IPS-11a (cell line): ENCODE measurements around the gene LSAMP.

Experiments used
- H3K4me3 ChIP-seq: one replicate; pipeline ENCODE4 v1.5.1; 2013; ENCODE audit warnings: low read depth, low read length, control low read depth

The LSAMP gene

GRCh38 chr3:116299646-116300081, 145.6 kb downstream of the LSAMP start:
- H3K4me3 ChIP-seq: no peak overlapping the region

- H3K4me3 ChIP-seq: no peak overlapping the region
Observed at GRCh38 chr3:116298151-116298550, 147.1 kb downstream of the LSAMP start.

- H3K4me3 ChIP-seq: no peak overlapping the region
Observed at GRCh38 chr3:116291141-116291540, 154.1 kb downstream of the LSAMP start.

- H3K4me3 ChIP-seq: no peak overlapping the region
Observed at GRCh38 chr3:116288485-116288884, 156.8 kb downstream of the LSAMP start.

GRCh38 chr3:116285781-116286421, 159.4 kb downstream of the LSAMP start:
- H3K4me3 ChIP-seq: no peak overlapping the region

GRCh38 chr3:116281313-116282143, 163.8 kb downstream of the LSAMP start:
- H3K4me3 ChIP-seq: no peak overlapping the region

- H3K4me3 ChIP-seq: no peak overlapping the region
Observed at GRCh38 chr3:116280130-116280740, 165.1 kb downstream of the LSAMP start.

- H3K4me3 ChIP-seq: no peak overlapping the region
Observed at GRCh38 chr3:116276675-116277074, 168.6 kb downstream of the LSAMP start.

GRCh38 chr3:116270056-116270455, 175.2 kb downstream of the LSAMP start:
- no peak overlapping the region for H3K4me3 ChIP-seq

GRCh38 chr3:116267116-116267515, 178.2 kb downstream of the LSAMP start:
- no peak overlapping the region for H3K4me3 ChIP-seq

GRCh38 chr3:116265976-116266584, 179.2 kb downstream of the LSAMP start:
- no peak overlapping the region for H3K4me3 ChIP-seq

- H3K4me3 ChIP-seq: no peak overlapping the region
Observed at GRCh38 chr3:116265320-116265695, 180.0 kb downstream of the LSAMP start.

GRCh38 chr3:116264546-116265319, 180.6 kb downstream of the LSAMP start:
- H3K4me3 ChIP-seq: no peak overlapping the region

GRCh38 chr3:116263842-116264545, 181.3 kb downstream of the LSAMP start:
- no peak overlapping the region for H3K4me3 ChIP-seq

- H3K4me3 ChIP-seq: no peak overlapping the region
Observed at GRCh38 chr3:116260491-116260890, 184.8 kb downstream of the LSAMP start.

- no peak overlapping the region for H3K4me3 ChIP-seq
Observed at GRCh38 chr3:116259984-116260383, 185.3 kb downstream of the LSAMP start.

- no peak overlapping the region for H3K4me3 ChIP-seq
Observed at GRCh38 chr3:116256843-116257485, 188.3 kb downstream of the LSAMP start.

- H3K4me3 ChIP-seq: no peak overlapping the region
Observed at GRCh38 chr3:116254541-116254940, 190.7 kb downstream of the LSAMP start.

GRCh38 chr3:116253511-116253910, 191.8 kb downstream of the LSAMP start:
- no peak overlapping the region for H3K4me3 ChIP-seq

- H3K4me3 ChIP-seq: no peak overlapping the region
Observed at GRCh38 chr3:116247605-116248004, 197.7 kb downstream of the LSAMP start.
